Measurements from ENCODE around the gene ANKS1B. TPM values are rescaled to one million over a fixed set of nuclear protein-coding genes. Genes with fewer than 3 reads are reported as not detected.

Gene ANKS1B
- total RNA-seq, 6 experiments from 2014 or later: 0.31 to 0.66 (median 0.37) TPM

DNA sequence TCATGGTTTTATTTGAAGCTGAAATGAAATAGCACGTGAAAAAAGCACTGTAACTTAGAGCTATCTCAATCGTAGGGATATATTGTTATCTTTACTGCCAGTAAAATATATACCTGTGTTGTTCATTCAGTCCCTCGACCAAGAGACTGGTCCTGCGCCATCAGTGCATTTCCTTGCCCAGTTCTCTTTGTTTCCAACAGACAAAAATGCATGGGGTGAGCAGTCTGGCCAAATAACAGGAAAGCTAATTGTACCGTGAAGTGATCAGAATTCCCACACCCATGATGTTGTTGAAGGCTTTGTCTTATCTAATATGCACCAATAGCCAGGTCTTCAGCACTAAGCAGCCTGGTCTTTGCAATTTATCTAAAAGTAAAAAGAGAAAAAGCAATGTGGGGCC lies 814.3 kb downstream of the ANKS1B start:
- Mint-ChIP-seq H3K36me3 (ENCODE audit: low read depth) (no peaks in the 10 kb centered on the region), H3K27me3 (ENCODE audit: insufficient read depth) (no peaks in the 10 kb centered on the region), H3K4me3 (no peak overlapping the region), H3K4me1 (ENCODE audit: low read depth) (no peaks in the 10 kb centered on the region), H3K27ac (no peak overlapping the region), H3K9me3 (peaks cover 12% of the 10 kb centered on the region; the same call in 1 of the 2 replicates)
- DNase-seq: no peak
- TF ChIP-seq, protein P1, sequence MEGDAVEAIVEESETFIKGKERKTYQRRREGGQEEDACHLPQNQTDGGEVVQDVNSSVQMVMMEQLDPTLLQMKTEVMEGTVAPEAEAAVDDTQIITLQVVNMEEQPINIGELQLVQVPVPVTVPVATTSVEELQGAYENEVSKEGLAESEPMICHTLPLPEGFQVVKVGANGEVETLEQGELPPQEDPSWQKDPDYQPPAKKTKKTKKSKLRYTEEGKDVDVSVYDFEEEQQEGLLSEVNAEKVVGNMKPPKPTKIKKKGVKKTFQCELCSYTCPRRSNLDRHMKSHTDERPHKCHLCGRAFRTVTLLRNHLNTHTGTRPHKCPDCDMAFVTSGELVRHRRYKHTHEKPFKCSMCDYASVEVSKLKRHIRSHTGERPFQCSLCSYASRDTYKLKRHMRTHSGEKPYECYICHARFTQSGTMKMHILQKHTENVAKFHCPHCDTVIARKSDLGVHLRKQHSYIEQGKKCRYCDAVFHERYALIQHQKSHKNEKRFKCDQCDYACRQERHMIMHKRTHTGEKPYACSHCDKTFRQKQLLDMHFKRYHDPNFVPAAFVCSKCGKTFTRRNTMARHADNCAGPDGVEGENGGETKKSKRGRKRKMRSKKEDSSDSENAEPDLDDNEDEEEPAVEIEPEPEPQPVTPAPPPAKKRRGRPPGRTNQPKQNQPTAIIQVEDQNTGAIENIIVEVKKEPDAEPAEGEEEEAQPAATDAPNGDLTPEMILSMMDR (IDR thresholded peaks at IDR 0.05): no peak

DNA sequence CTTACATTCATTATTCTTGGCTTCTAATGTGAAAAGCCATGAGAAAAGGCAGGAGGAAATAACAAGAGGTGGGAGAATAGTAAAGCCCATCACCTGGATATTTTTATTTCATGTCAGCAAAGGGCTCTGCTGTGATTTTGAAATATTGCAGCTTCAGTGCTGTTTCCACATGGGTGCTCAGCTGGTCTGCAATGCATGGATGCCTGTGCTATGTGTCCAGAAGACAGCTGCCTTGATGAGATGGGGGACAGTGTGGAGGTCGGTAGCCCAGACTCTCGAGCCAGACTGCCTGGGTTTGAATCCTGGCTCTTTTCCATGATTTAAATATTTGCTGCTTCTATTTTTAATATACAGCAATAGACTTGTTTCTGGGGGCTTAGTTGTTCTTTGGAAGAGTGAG lies 814.7 kb downstream of the ANKS1B start:
- no peaks in the 10 kb centered on the region for H3K27me3 Mint-ChIP-seq (ENCODE audit: insufficient read depth)
- H3K9me3 Mint-ChIP-seq: peaks cover 14% of the 10 kb centered on the region
- H3K4me1 Mint-ChIP-seq (ENCODE audit: low read depth): no peaks in the 10 kb centered on the region
- TF ChIP-seq, protein P1 (IDR thresholded peaks at IDR 0.05): no peak
- H3K36me3 Mint-ChIP-seq (ENCODE audit: low read depth): no peaks in the 10 kb centered on the region
- no peak overlapping the region for H3K27ac Mint-ChIP-seq
- no peak overlapping the region for H3K4me3 Mint-ChIP-seq
- no peak for DNase-seq

DNA sequence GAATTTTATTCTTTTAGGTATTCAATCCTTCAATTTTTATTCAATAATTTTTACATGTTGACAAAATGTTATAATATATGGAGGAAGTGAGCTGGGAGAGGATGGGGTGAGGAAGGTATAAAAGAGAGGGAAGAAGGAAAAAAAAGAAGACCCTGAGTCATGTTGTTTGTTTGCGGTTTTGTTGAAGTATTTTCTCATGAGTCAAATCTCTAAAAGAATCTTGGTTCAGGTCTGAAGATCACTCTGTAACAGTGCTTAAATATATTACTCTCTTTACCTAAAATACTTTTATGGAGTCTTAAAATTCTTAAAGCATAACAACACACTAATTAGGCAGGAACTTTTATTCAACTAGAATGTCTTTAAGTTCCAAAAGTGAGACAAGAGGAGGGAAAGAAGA lies 826.8 kb downstream of the ANKS1B start:
- no peak for DNase-seq
- H3K27ac Mint-ChIP-seq: no peak overlapping the region
- H3K36me3 Mint-ChIP-seq (ENCODE audit: low read depth): no peaks in the 10 kb centered on the region
- H3K4me1 Mint-ChIP-seq (ENCODE audit: low read depth): no peaks in the 10 kb centered on the region
- peaks cover 60% of the 10 kb centered on the region for H3K9me3 Mint-ChIP-seq
- H3K4me3 Mint-ChIP-seq: no peak overlapping the region
- no peaks in the 10 kb centered on the region; the same call in 1 of the 2 replicates for H3K27me3 Mint-ChIP-seq (ENCODE audit: insufficient read depth)
- TF ChIP-seq, protein P1 (IDR thresholded peaks at IDR 0.05): no peak

DNA sequence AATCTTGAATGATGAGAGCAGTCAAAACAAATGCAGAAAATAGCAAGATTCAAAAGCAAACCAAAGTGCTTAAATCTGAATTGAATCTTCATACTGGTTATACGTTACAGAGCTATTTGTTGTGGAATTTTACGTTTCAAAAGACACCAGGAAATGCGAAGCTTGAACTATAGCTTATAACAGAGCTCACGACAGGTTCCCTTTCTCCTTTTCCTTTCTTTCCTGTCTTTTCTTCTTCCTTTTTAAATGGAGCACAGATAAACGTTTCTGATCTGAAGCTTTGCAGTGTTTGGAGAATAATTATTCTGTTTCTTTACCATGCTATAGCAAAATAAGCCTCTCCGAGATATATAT lies 829.8 kb downstream of the ANKS1B start:
- TF ChIP-seq, protein P1 (IDR thresholded peaks at IDR 0.05): no peak
- no peaks in the 10 kb centered on the region for H3K4me1 Mint-ChIP-seq (ENCODE audit: low read depth)
- H3K27ac Mint-ChIP-seq: no peak overlapping the region
- no peak overlapping the region for H3K4me3 Mint-ChIP-seq
- H3K9me3 Mint-ChIP-seq: peaks cover 49% of the 10 kb centered on the region
- H3K36me3 Mint-ChIP-seq (ENCODE audit: low read depth): no peaks in the 10 kb centered on the region
- no peaks in the 10 kb centered on the region; the same call in 1 of the 2 replicates for H3K27me3 Mint-ChIP-seq (ENCODE audit: insufficient read depth)
- DNase-seq: no peak

DNA sequence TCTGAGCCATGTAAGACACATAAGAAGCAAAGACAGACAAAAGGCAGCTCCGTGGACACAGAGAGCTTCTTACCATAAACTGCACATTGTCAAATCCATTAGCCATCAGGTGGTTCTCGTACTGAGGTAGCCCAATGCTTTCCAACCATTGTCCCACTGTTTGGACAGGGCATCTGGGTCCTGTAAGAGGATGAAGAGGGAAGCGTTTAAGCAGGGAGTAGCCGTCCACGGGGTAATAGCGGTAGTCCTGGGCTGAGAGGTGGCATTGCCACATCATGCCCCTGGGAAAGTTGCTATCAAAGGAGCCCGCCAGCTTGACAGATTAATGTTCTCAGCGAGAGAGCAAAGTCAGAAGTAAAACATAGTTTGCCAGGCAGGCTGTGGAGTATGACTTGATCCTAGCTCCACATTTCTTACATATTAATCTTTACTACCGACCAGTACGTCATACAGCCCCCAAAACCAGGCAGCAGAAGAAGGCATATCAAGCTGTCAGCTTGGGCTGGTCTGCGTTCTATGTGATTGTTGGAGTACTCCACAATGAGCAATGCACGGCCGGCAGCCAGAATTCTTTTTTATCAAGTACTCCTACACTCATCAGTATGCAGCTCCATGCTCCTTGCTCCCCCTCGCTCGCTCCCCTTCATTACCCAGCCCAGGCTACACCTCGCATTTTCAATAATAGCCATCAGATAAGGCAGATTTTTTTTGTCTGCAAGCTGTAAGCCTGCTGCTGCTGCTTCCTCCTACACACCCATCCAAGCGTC lies 830.3 kb downstream of the ANKS1B start:
- TF ChIP-seq, protein P1 (IDR thresholded peaks at IDR 0.05): no peak
- H3K4me3 Mint-ChIP-seq: no peak overlapping the region
- H3K4me1 Mint-ChIP-seq (ENCODE audit: low read depth): no peaks in the 10 kb centered on the region
- H3K36me3 Mint-ChIP-seq (ENCODE audit: low read depth): no peaks in the 10 kb centered on the region
- DNase-seq: no peak
- no peak overlapping the region for H3K27ac Mint-ChIP-seq
- no peaks in the 10 kb centered on the region; the same call in 1 of the 2 replicates for H3K27me3 Mint-ChIP-seq (ENCODE audit: insufficient read depth)
- H3K9me3 Mint-ChIP-seq: peaks cover 52% of the 10 kb centered on the region
